ENCODE results near the gene NXN.

- no peak for TF ChIP-seq CTCF (IDR thresholded peaks at IDR 0.05)
- no peak for TF ChIP-seq POLR2A (IDR thresholded peaks at IDR 0.05)
Observed at GRCh38 chr17:883586-883962, 96.0 kb downstream of the NXN start.
